ENCODE results near the gene SLC16A10. TPM values are rescaled to one million over a fixed set of nuclear protein-coding genes. Genes with fewer than 3 reads are reported as not detected.

SLC16A10 gene
- total and polyA plus RNA-seq, 2 of the 13 experiments (the other 11 are each of a cell fraction or from before 2014, with no cell fraction given) = 8.2 to 20.1 TPM

DNA sequence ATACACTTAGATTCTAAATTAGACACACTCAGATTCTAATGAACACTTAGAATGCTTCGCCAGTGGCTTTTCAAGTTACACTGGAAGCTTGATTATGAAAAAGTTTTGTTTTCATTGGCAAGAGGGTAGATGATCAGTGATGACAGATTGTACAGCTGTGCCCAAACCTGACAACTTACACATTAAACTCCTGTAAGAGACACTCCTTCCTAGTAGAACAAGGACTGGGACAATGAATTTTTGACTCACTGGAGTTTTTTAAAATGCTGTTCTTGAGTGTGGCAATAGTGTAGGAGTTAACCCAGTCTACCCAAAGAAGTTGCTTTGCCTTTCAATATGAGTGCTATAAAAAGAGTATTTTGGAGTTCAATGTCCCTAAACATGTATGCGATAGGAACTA lies 140.8 kb downstream of the SLC16A10 start:
- intact Hi-C loops (cut with micrococcal nuclease; ENCODE audit: unreplicated experiment) = no loop called here
- in situ Hi-C loops (cut with HindIII; ENCODE audit: extremely low pct_ligation_motif_present, low pct_unique_long_range_greater_than_20kb) = no loop called here
- BruUV-seq (replicated peaks) = no TSS peak
- Histone ChIP-seq H3K4me3 (replicated peaks in 1 of 3; ENCODE audit: insufficient read depth in 1 of 3, low read depth in 2 of 3, low read length in 3 of 3) (no peak overlapping the region), H3K27me3 (ENCODE audit: control insufficient read depth in 1 of 2, insufficient read depth in 2 of 2, low read length in 2 of 2) (no peaks in the 10 kb centered on the region), H3K9ac (ENCODE audit: insufficient read depth, low read depth, low read length) (no peak overlapping the region), H2AFZ (ENCODE audit: low read length) (no peak overlapping the region), H3K4me1 (ENCODE audit: insufficient read depth, low read length) (peaks cover 10% of the 10 kb centered on the region; the same call in 1 of the 2 replicates), H3K79me2 (ENCODE audit: insufficient read depth, low read length) (no peaks in the 10 kb centered on the region), H3K9me3 (ENCODE audit: low read length) (no peaks in the 10 kb centered on the region), H4K20me1 (ENCODE audit: insufficient read depth, low read length) (no peaks in the 10 kb centered on the region), H3K4me2 (ENCODE audit: low read depth, low read length) (no peak overlapping the region), H3K36me3 (replicated peaks in 1 of 2; ENCODE audit: control insufficient read depth in 1 of 2, insufficient read depth in 2 of 2, low read length in 2 of 2) (no peaks in the 10 kb centered on the region), H3K27ac (ENCODE audit: extremely low read length, insufficient read depth, low read length) (no peak overlapping the region)
- WGBS (ENCODE audit: low lambda C conversion rate) = 93% methylated on average over 2 of the region's 2 CpGs
- ChIA-PET POLR2A (no interaction called here), CTCF (ENCODE audit: low intra/inter-chr PET ratio, low total read pairs) (no interaction called here)
- FAIRE-seq (no peak), DNase-seq (ENCODE audit: low spot score) (no peak), ATAC-seq (no peak)
- TF ChIP-seq HMG20B (CRISPR knock-in tag; conservative IDR thresholded peaks at IDR 0.05) = no peak
- no peak for TF ChIP-seq MTF2 (CRISPR knock-in tag; IDR thresholded peaks at IDR 0.05; ENCODE audit: borderline replicate concordance)
- no peak for TF ChIP-seq SIX1 (CRISPR knock-in tag; IDR thresholded peaks at IDR 0.05; ENCODE audit: borderline replicate concordance)
- TF ChIP-seq, protein P1, sequence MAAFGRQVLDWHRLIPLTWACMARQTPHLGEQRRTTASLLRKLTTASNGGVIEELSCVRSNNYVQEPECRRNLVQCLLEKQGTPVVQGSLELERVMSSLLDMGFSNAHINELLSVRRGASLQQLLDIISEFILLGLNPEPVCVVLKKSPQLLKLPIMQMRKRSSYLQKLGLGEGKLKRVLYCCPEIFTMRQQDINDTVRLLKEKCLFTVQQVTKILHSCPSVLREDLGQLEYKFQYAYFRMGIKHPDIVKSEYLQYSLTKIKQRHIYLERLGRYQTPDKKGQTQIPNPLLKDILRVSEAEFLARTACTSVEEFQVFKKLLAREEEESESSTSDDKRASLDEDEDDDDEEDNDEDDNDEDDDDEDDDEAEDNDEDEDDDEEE (CRISPR knock-in tag; IDR thresholded peaks at IDR 0.05) = no peak
- TF ChIP-seq, protein P2, sequence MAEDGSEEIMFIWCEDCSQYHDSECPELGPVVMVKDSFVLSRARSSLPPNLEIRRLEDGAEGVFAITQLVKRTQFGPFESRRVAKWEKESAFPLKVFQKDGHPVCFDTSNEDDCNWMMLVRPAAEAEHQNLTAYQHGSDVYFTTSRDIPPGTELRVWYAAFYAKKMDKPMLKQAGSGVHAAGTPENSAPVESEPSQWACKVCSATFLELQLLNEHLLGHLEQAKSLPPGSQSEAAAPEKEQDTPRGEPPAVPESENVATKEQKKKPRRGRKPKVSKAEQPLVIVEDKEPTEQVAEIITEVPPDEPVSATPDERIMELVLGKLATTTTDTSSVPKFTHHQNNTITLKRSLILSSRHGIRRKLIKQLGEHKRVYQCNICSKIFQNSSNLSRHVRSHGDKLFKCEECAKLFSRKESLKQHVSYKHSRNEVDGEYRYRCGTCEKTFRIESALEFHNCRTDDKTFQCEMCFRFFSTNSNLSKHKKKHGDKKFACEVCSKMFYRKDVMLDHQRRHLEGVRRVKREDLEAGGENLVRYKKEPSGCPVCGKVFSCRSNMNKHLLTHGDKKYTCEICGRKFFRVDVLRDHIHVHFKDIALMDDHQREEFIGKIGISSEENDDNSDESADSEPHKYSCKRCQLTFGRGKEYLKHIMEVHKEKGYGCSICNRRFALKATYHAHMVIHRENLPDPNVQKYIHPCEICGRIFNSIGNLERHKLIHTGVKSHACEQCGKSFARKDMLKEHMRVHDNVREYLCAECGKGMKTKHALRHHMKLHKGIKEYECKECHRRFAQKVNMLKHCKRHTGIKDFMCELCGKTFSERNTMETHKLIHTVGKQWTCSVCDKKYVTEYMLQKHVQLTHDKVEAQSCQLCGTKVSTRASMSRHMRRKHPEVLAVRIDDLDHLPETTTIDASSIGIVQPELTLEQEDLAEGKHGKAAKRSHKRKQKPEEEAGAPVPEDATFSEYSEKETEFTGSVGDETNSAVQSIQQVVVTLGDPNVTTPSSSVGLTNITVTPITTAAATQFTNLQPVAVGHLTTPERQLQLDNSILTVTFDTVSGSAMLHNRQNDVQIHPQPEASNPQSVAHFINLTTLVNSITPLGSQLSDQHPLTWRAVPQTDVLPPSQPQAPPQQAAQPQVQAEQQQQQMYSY (CRISPR knock-in tag; IDR thresholded peaks at IDR 0.05) = no peak
- TF ChIP-seq, protein P3, sequence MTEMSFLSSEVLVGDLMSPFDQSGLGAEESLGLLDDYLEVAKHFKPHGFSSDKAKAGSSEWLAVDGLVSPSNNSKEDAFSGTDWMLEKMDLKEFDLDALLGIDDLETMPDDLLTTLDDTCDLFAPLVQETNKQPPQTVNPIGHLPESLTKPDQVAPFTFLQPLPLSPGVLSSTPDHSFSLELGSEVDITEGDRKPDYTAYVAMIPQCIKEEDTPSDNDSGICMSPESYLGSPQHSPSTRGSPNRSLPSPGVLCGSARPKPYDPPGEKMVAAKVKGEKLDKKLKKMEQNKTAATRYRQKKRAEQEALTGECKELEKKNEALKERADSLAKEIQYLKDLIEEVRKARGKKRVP (CRISPR knock-in tag; IDR thresholded peaks at IDR 0.05) = no peak
- no peak for TF ChIP-seq ZNF747 (CRISPR knock-in tag; IDR thresholded peaks at IDR 0.05; ENCODE audit: borderline replicate concordance)
- no peak for TF ChIP-seq ZNF501 (CRISPR knock-in tag; IDR thresholded peaks at IDR 0.05)
- no peak for TF ChIP-seq HNF4G (IDR thresholded peaks at IDR 0.05; ENCODE audit: borderline replicate concordance, low read depth, low read length)
- TF ChIP-seq HNF4G (CRISPR knock-in tag; IDR thresholded peaks at IDR 0.05; ENCODE audit: borderline replicate concordance, low read depth) = no peak
- TF ChIP-seq TAF15 (IDR thresholded peaks at IDR 0.05; ENCODE audit: low read depth, low read length, poor library complexity, severe bottlenecking) = no peak
- TF ChIP-seq RXRB (CRISPR knock-in tag; IDR thresholded peaks at IDR 0.05; ENCODE audit: borderline replicate concordance) = no peak
- TF ChIP-seq SMARCE1 (IDR thresholded peaks at IDR 0.05; ENCODE audit: borderline replicate concordance) = no peak
- TF ChIP-seq CC2D1A (CRISPR knock-in tag; IDR thresholded peaks at IDR 0.05) = no peak
- TF ChIP-seq DNMT1 (CRISPR knock-in tag; IDR thresholded peaks at IDR 0.05) = no peak
- TF ChIP-seq, protein P4, sequence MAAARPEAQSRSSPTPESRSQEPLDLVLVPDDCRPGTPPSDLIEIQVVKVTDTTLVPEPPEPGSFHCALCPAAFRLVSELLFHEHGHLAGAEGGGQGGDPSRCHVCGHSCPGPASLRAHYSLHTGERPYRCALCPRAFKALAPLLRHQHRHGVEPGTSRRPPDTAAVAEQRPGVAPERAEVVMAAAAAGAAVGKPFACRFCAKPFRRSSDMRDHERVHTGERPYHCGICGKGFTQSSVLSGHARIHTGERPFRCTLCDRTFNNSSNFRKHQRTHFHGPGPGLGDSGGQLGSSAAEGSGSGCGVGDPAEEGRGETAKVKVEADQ (CRISPR knock-in tag; IDR thresholded peaks at IDR 0.05; ENCODE audit: borderline replicate concordance) = no peak
- TF ChIP-seq, protein P5, sequence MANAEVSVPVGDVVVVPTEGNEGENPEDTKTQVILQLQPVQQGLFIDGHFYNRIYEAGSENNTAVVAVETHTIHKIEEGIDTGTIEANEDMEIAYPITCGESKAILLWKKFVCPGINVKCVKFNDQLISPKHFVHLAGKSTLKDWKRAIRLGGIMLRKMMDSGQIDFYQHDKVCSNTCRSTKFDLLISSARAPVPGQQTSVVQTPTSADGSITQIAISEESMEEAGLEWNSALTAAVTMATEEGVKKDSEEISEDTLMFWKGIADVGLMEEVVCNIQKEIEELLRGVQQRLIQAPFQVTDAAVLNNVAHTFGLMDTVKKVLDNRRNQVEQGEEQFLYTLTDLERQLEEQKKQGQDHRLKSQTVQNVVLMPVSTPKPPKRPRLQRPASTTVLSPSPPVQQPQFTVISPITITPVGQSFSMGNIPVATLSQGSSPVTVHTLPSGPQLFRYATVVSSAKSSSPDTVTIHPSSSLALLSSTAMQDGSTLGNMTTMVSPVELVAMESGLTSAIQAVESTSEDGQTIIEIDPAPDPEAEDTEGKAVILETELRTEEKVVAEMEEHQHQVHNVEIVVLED (CRISPR knock-in tag; IDR thresholded peaks at IDR 0.05; ENCODE audit: borderline replicate concordance) = no peak
